Measurements from ENCODE around the gene DGUOK.

GRCh38 chr2:73914667-73915066, 12.0 kb upstream of the DGUOK start:
- TF ChIP-seq CTCF (IDR thresholded peaks at IDR 0.05 in 4 of 5, conservative IDR thresholded peaks at IDR 0.05 in 1 of 5) (no peak), POLR2A (IDR thresholded peaks at IDR 0.05) (no peak)
